ENCODE results near the gene GLYR1. TPM values are rescaled to one million over a fixed set of nuclear protein-coding genes. Genes with fewer than 3 reads are reported as not detected.

The GLYR1 gene
- total RNA-seq, 2 donors from 2014 or later, result 112 to 134 TPM

DNA sequence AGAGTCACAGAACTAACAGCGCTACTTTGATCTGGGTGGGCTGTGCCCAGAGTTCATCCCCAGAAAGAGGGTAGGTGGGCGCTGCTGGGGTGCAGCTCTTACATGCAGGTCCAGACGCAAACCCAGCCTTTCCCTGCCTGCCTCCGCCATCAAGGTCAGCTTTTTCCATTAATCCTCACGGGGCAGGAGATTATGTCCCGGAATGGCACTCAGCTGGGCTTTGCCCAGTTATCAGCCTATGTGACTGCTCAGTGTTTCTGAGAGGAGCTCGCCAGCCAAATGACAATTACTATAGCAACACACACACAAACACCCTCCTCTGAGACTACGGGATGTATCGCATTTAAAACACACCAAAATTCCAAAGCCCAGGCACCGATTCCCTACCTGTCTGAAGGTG lies 20.1 kb downstream of the GLYR1 start:
- H3K36me3 ChIP-seq, result peaks cover 28% of the 10 kb centered on the region

GRCh38 chr16:4826526-4826925 lies 20.6 kb downstream of the GLYR1 start:
- TF ChIP-seq, protein P1, sequence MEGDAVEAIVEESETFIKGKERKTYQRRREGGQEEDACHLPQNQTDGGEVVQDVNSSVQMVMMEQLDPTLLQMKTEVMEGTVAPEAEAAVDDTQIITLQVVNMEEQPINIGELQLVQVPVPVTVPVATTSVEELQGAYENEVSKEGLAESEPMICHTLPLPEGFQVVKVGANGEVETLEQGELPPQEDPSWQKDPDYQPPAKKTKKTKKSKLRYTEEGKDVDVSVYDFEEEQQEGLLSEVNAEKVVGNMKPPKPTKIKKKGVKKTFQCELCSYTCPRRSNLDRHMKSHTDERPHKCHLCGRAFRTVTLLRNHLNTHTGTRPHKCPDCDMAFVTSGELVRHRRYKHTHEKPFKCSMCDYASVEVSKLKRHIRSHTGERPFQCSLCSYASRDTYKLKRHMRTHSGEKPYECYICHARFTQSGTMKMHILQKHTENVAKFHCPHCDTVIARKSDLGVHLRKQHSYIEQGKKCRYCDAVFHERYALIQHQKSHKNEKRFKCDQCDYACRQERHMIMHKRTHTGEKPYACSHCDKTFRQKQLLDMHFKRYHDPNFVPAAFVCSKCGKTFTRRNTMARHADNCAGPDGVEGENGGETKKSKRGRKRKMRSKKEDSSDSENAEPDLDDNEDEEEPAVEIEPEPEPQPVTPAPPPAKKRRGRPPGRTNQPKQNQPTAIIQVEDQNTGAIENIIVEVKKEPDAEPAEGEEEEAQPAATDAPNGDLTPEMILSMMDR (IDR thresholded peaks at IDR 0.05), result no peak
- H3K9me3 ChIP-seq, result no peaks in the 10 kb centered on the region
- peaks cover 28% of the 10 kb centered on the region for H3K36me3 ChIP-seq
- no peak overlapping the region for H3K4me3 ChIP-seq
- DNase-seq, result no peak
- H3K27ac ChIP-seq, result no peak overlapping the region
- no peak overlapping the region for H3K9ac ChIP-seq (ENCODE audit: low read depth in 2 of 2, low read length in 2 of 2)
- intact Hi-C loops (cut with DNase I), result no loop called here
- H3K4me1 ChIP-seq, result no peaks in the 10 kb centered on the region
- no peaks in the 10 kb centered on the region for H3K27me3 ChIP-seq

More for the DNA sequence above, 20.1 kb downstream of the GLYR1 start:
- H3K9ac ChIP-seq (ENCODE audit: low read depth in 2 of 2, low read length in 2 of 2), result no peak overlapping the region
- H3K4me3 ChIP-seq, result no peak overlapping the region
- H3K27ac ChIP-seq, result no peak overlapping the region
- no peaks in the 10 kb centered on the region for H3K4me1 ChIP-seq
- H3K27me3 ChIP-seq, result no peaks in the 10 kb centered on the region
- intact Hi-C loops (cut with DNase I), result no loop called here
- H3K9me3 ChIP-seq, result no peaks in the 10 kb centered on the region
- DNase-seq, result no peak
- TF ChIP-seq, protein P1 (IDR thresholded peaks at IDR 0.05), result no peak

- Histone ChIP-seq H3K27me3 (no peaks in the 10 kb centered on the region), H3K9me3 (no peaks in the 10 kb centered on the region), H3K4me3 (no peak overlapping the region), H3K27ac (no peak overlapping the region), H3K9ac (ENCODE audit: low read depth in 2 of 2, low read length in 2 of 2) (no peak overlapping the region), H3K36me3 (peaks cover 28% of the 10 kb centered on the region), H3K4me1 (no peaks in the 10 kb centered on the region)
- intact Hi-C loops (cut with DNase I), result no loop called here
- DNase-seq, result no peak
- TF ChIP-seq, protein P1 (IDR thresholded peaks at IDR 0.05), result no peak
Observed at GRCh38 chr16:4825196-4825595, 21.9 kb downstream of the GLYR1 start.

DNA sequence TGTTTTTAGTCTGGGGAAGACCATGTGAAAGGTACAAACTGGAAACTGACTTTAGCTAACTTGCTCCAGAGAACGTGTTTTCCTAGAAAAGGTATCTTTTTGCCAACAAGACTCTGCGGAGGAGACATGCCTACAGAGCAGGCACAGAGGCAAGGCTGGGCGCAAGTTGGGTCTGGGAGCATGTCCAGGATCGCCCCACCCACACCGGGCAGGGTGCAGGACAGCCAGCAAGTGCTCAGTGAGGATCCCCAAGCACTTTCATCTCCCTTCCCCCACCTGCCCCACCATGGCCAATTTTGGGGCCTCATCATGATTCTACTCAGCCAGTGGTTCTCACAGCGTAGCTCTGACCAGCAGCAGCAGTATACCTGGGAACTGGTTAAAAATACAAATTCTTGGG lies 26.4 kb downstream of the GLYR1 start:
- no peak overlapping the region for H3K27ac ChIP-seq
- intact Hi-C loops (cut with DNase I), result no loop called here
- TF ChIP-seq, protein P1 (IDR thresholded peaks at IDR 0.05), result no peak
- peaks cover 21% of the 10 kb centered on the region for H3K36me3 ChIP-seq
- H3K4me1 ChIP-seq, result no peaks in the 10 kb centered on the region
- no peaks in the 10 kb centered on the region for H3K27me3 ChIP-seq
- no peak overlapping the region for H3K9ac ChIP-seq (ENCODE audit: low read depth in 2 of 2, low read length in 2 of 2)
- H3K9me3 ChIP-seq, result no peaks in the 10 kb centered on the region
- no peak for DNase-seq
- no peak overlapping the region for H3K4me3 ChIP-seq

GRCh38 chr16:4814542-4815173 lies 32.4 kb downstream of the GLYR1 start:
- Histone ChIP-seq H3K9me3 (no peaks in the 10 kb centered on the region), H3K27me3 (no peaks in the 10 kb centered on the region), H3K9ac (ENCODE audit: low read depth in 2 of 2, low read length in 2 of 2) (no peak overlapping the region), H3K27ac (no peak overlapping the region), H3K4me3 (no peak overlapping the region), H3K4me1 (no peaks in the 10 kb centered on the region), H3K36me3 (peaks cover 3% of the 10 kb centered on the region)
- intact Hi-C loops (cut with DNase I), result no loop called here
- no peak for DNase-seq
- TF ChIP-seq, protein P1 (IDR thresholded peaks at IDR 0.05), result no peak

Measured in colonic mucosa (tissue), 4 donors.